ENCODE data around the gene FBRSL1. TPM values are rescaled to one million over a fixed set of nuclear protein-coding genes. Genes with fewer than 3 reads are reported as not detected.
"Not testable (repeated sequence)": the region's sequence is repeated elsewhere in the genome, so short reads cannot be mapped to it uniquely, and the experiment has no call there.

FBRSL1 gene
- total RNA-seq, 2 experiments from 2014 or later, result 60.3 to 65.4 TPM

DNA sequence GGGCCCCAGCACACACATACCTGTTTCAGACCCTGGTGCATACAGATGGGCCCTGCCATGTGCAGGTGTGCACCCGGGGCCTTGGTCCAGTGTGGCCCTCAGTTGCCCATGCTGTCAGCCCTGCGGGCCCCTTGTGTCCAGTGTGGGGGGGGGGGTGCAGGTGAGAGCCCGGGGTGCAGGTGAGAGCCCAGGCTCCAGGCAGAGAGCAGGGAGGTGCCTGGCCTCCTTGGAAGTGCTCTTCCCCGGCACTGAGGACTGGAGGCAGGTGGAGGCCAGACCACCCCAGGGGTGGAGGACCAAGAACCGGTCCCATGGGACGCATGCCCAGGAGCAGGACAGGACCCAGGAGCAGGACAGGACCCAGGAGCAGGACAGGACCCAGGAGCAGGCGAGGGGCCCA, 40.9 kb downstream of the FBRSL1 start:
- POLR2A ChIA-PET, result no interaction called here
- CTCF ChIA-PET, result no interaction called here

DNA sequence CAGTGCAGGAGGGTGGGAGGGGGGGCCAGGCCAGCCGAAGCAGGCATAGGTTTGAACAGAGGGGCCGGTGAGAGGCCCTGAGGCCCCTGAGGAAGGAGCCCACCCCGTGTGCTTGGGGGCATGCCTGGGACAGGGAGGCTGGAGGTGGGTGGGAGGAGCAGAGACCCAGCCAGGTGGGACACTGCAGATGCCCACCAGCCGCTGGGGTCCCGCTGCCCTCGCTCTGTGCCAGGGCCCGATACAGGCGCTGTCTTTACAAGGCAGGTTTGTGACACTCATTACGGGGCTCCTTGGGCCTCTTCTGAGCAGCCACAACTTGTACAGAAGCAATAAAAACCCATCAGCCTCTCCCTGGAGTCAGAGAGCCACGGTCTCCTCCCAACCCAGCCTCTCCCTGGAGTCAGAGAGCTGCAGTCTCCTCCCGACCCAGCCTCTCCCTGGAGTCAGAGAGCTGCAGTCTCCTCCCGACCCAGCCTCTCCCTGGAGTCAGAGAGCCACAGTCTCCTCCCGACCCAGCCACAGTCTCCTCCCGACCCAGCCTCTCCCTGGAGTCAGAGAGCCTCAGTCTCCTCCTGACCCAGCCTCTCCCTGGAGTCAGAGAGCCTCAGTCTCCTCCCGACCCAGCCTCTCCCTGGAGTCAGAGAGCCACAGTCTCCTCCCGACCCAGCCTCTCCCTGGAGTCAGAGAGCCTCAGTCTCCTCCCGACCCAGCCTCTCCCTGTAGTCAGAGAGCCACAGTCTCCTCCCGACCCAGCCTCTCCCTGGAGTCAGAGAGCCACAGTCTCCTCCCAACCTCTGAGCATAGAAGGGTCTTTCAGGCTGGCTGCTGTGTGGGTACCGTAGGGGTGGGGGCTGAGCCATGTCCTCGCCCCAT, 43.0 kb downstream of the FBRSL1 start:
- CTCF ChIA-PET, POLR2A ChIA-PET: not testable (repeated sequence)

DNA sequence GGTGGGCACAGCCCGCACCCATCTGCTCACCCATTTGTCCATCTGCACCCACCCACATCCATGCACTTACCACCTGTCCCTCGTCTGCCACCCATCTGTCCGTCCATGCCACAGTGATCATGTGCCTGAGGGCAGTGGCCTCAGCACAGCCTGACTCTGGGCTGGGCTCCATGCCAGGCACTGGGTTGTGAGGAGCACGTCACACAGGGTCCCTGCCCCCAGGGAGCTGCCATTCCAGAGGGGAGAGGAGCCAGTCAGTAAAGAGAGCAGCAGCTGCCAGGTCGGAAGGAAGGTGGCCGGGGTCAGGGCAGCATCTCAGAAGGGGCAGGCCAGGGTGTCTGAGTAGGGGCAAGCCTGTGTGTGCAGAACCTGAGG, 43.6 kb downstream of the FBRSL1 start:
- CTCF ChIA-PET, result no interaction called here
- POLR2A ChIA-PET, result no interaction called here

DNA sequence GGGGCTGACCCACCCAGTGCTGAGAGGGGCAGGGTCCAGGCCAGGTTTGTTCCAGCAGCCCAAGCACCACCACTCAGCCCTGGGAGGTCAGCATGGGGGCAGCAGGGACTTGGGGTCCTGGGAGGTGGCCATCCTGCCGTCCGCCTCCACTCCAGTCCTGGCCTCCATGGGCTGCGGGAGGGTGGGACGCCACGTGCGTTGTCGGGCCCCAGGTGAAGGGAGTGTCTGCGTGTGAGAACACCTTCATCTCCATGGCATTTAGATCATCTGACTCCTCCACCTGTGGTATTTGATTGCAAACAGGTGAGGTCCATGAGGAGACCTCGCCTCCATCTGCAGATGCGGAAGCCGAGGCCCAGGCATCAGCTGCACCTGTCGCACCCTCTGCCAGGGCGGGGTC, 44.1 kb downstream of the FBRSL1 start:
- ChIA-PET CTCF (no interaction called here), POLR2A (no interaction called here)

DNA sequence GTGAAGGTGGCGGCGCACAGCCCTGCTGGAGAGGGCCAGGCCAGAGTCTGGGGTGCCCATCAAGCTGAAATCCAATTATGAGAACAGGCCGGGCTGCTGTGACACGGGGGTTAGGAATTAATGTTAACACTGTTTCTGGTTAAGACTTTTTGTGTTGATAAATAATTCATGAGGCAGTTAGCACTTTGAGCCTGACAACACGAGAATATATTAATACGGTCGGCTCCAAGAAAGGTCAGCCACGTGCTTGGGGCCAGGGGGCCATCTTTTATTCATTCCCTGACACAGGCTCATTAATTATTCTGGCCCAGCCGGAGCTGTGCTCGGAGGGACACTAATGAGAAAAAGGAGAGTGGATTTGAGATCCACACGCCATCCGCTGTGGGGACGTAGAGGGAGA, 45.1 kb downstream of the FBRSL1 start:
- POLR2A ChIA-PET, result no interaction called here
- CTCF ChIA-PET, result no interaction called here

DNA sequence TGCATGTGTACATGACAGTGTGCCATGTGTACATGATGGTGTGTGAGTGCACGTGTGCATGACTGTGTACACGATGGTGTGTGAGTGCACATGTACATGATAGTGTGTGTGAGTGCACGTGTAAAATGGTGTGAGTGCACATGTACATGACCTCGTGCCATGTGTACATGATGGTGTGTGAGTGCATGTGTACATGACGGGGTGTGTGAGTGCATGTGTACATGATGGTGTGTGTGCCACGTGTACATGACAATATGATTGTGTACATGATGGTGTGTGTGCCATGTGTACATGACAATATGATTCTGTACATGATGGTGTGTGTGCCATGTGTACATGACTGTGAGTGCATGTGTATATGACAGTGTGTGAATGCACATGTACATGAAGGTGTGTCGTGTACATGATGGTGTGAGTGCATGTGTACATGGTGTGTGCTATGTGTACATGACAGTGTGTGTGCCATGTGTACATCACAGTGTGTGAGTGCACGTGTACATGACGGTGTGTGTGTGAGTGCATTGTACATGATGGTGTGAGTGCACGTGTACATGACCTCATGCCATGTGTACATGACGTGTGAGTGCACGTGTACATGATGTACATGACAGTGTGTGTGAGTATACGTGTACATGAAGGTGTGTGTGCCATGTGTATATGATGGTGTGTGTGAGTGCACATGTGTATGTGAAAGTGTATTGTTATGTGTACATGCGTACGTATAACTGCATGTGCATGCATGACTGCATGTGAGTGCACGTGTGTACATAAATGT, 46.3 kb downstream of the FBRSL1 start:
- CTCF ChIA-PET, result no interaction called here
- POLR2A ChIA-PET, result no interaction called here

DNA sequence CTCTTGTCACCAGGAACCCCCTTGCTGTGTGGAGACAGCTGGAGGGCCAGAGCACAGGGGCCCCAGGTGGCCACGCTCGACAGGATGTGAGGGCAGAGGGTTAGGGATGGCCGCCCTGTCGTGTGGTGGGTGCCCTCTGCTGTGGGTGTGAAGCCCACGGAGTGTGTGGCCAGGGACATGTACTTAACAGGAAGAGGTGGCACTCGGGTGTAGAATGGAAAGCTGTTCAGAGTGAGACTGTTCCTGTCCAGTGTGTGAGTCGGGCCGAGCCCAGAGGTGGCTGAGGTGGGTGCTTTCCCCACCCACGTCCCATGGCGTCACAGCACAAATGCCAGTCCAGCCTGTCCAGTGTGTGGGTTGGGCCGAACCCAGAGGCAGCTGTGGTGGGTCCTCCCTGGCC, 47.1 kb downstream of the FBRSL1 start:
- POLR2A ChIA-PET, result no interaction called here
- CTCF ChIA-PET, result no interaction called here

DNA sequence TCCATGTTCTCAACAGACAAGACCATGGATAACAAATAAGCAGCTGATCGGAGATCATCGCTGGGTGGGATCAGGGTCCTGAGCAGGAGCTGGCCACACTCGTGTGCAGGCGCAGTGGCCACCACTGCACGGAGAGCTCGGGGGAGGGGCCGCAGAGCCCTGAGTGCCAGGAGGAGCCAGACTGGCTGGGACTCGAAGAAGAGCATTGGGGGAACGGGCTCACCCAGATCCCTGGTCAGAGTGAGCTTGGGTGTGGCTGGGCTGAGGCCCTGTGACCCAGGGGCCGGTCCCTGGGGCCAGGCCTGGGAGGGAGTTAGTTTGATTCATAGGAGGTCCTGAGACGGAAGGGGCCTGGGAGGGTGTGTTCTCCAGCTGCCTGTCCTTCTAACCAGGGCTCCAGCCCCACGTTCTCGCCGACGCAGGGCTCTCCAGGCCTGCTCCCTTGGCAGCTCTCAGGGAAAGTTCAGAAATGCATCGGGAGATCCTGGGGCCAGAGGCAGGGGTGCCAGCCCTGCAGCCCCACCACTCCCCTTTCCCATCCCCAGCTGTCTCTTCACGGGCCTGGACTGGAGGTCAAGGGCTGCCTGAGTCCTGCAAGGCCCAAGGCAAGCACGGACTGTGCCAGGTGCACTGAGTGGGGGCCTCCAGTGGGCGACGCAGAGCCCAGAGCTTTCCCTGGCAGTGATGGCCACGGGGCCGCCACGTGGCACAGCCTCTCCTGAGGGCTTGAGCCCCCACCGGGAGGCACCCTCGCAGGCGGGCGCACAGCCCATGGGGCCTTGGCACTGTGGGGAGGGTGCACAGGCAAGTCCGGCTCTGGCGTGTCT, 48.1 kb downstream of the FBRSL1 start:
- CTCF ChIA-PET, result no interaction called here
- POLR2A ChIA-PET, result no interaction called here

DNA sequence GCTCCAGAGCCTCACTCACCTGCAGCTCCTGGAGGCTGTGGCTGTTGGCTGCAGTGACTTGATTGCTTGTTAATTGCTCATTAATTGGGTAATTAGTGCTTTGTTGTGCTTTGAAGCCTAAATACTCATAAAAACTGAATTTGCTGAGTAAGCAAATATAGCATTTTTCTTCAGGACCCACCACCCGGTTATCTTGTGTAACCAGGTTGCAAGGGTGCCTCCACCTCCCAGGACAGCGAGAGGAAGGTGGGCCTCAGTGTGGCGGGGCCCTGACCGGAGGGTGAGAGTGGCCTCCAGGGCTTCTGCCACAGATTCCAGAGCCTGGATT, 48.7 kb downstream of the FBRSL1 start:
- ChIA-PET CTCF (no interaction called here), POLR2A (no interaction called here)

DNA sequence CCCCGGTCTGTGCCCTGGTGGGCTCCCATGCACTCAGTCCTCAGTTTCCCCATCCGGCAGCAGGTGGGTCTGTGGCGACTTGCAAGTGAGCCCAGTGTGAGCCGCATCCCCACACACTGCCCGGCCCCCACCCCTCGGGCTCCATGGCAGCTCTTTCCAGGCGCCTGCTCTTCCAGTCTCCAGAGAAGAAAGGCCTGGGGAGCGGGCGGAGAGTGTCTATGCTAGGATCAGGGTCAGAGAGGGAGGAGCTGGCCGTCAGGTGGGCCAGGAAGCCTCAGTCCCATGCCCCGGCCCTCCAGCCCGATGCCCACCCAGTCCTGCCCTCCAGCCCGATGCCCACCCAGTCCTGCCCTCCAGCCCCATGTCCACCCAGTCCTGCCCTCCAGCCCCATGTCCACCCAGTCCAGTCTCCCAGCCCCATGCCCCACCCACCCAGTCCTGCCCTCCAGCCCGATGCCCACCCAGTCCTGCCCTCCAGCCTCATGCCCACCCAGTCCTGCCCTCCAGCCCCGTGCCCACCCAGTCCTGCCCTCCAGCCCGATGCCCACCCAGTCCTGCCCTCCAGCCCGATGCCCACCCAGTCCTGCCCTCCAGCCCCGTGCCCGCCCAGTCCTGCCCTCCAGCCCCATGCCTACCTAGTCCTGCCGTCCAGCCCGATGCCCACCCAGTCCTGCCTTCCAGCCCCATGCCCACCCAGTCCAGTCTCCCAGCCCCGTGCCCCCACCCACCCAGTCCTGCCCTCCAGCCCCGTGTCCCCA, 49.2 kb downstream of the FBRSL1 start:
- ChIA-PET CTCF (no interaction called here), POLR2A (no interaction called here)

DNA sequence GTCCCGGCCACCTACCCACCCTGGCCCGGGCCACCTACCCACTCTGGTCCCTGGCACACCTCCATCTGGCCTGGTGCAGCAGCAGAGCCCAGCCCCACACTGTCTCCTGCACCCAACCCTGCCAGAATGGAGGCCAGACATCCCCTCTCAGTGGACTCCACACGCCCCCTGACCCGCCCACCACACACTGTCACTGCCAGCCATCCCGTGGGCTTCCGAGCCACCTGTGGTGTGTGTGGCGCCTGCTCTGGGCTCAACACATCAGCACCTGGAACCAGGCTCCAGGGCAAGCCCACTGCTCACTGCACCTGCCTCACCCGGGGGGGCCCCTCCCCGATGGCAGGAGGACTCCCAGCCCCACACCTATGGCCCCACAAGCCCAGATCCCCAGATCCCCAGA, 50.5 kb downstream of the FBRSL1 start:
- ChIA-PET POLR2A (no interaction called here), CTCF (no interaction called here)

DNA sequence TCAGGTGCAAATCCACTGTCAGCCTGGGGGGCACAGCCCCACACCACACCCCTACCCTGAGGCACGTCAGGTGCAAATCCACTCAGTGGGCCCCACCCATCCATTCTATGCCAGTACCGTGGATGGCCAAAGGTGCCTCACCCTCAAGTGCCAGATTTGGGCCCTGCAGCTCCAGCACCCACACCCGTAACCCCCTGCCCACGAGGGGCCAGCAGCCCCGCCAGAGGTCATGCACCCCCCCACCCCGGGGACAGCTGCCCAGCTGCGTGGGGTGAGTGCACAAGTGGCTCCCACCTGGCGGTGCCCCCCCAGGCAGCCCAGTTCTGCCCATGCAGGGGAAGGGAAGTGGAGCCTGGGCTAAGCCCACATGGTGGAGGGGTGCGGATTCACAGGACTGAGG, 51.2 kb downstream of the FBRSL1 start:
- CTCF ChIA-PET, result no interaction called here

DNA sequence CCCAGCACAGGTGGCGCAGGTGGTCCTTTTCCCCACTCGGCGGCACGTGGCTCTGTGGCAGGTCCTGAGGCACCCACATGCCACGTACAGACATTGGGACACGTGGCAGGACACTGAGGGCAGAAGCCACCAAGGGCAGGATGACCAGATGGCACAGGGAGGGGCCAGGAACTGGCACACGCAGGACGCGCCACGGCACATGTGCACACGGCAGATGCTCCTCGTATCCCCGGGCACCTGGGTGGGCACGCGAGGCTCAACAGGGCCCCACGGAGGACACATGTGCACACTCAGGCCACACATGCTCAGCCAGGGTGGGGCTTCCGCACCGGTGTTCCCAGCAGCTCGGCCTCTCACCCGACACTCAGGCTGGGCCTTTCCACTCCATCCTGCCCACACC, 52.0 kb downstream of the FBRSL1 start:
- ChIA-PET CTCF (no interaction called here), POLR2A (no interaction called here)

More for the DNA sequence above, 51.2 kb downstream of the FBRSL1 start:
- POLR2A ChIA-PET, result no interaction called here

DNA sequence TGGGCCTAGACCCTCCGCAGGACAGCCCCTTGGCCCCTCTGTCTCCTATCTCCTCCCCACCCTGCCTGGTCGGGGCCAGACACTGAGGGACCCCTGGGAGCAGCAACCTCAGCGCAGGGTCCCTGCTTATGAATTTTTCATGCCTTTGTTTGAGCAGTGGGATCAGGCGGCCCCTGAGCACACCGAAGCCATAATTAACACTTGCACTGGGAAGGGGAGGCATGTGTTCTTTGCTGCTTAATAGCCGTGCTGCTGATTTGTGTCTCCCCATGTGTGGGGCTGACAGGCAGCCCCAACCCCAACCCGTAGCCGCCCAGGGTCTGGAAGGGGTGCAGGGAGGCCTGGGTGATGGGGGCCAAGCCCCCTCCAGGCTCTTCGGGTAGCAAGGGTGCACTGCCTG, 52.7 kb downstream of the FBRSL1 start:
- ChIA-PET POLR2A (no interaction called here), CTCF (no interaction called here)

DNA sequence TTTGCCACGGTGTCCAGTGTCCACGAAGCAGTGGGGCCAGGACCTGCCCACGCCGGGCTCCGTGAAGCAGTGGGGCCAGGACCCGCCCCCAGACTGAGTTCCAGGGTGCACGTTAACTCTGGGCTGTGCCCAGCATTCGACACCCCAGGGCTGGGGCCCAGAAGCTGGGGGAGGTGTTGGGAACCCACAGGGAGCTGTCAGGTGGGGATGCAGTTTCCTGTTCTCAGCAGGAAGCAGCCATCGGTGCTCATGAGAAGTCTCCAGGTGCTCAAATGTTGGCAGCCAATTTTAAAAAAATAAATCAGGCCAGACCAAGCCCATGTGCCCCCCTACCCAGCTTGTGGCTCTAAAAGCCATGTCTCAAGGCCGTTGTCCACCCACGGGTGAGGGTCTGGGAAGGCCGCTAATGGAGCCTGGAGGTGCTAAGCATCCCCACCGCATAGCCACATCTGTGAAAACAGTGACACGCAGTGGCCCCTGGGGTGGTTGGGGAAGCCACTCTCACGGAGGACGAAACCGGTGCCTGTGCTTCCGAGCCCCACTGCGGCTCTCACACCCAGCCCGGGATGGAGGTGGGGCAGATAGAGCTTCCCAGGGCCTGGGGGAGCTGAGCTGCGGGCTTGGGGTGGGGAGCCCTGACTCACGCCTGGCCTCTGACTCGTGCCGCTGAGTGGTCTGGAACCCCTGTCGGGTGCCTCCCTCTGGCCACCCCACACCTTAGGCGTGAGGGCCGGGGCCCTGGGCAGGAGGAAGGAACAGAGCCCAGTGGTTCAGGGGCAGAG, 53.5 kb downstream of the FBRSL1 start:
- ChIA-PET CTCF (no interaction called here), POLR2A (no interaction called here)

DNA sequence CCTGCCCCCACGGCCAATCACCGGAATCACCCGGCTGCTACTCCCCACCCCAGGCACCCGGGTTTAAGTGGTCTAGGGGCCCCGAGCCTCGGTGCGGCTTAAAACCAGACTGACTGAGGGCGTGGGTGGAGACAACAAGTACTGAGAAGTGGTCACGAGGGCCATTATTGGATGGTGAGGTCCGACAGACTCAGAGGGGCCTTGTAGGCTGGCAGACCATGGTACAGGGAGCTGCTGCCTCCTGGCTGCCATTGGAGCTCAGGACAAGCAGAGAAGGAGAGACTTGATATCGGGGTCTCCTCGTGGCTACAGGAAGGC, 54.1 kb downstream of the FBRSL1 start:
- ChIA-PET CTCF (no interaction called here), POLR2A (no interaction called here)

DNA sequence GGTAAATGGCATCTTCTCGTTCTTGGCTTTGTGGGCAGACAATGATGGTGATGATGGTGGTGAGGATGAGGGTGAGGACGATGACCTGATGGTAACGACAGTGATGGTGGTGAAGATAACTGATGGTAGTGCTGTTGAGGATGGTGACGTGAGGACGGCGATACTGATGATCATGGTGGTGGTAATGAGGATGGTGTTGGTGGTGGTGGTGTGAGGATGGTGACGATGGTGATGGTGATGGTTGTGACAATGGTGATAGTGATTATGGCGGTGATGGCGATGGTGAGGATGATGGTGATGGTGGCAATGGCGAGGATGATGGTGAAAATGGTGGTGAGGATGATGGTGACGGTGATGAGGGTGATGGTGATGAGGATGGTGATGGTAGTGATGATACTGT, 54.5 kb downstream of the FBRSL1 start:
- ChIA-PET CTCF (interaction anchor here (1.3 kb wide), 1 partner anchor 129 kb away, joined by 4 read pairs; no protein-coding TSS in a partner anchor), POLR2A (no interaction called here)

DNA sequence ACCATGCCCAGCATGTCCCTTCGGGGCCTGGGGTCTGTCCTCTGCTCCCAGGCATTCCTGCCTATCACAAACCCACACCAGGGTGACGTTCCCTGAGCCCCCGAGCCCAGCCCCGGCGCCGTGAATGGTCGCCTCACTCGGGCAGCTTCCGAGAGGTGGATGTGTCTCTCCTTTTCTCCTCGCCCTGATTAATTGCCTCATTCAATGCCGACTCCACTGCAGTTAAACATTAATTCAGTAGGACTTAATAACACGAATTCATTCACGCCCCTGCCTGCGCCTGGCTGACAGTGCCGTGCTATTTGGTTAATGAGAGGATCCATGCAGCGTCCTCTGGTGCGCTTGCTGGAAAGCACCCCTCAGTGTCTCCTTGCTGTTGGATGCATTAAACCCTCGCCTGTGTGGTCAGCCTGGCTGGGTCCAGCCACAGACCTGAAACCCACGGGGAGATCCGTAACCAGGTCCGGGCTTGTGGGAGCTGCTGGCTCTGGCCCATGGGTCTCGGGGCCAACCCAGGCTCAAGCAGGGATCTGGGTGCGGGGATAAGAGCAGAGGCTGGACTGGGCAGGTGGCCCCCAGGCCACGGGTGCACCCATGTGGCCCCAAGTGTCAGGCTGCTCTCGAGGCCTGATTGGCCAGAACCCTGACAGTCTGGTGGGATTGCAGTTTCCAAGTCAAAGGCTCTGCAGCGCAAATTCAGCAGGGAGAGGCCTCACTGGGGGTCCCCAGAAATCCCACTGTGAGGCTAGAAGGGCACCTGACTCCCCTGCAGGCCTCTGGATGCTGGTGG, 55.4 kb downstream of the FBRSL1 start:
- ChIA-PET CTCF (interaction anchor here (1.3 kb wide), 1 partner anchor 130 kb away, joined by 4 read pairs; no protein-coding TSS in a partner anchor), POLR2A (no interaction called here)

DNA sequence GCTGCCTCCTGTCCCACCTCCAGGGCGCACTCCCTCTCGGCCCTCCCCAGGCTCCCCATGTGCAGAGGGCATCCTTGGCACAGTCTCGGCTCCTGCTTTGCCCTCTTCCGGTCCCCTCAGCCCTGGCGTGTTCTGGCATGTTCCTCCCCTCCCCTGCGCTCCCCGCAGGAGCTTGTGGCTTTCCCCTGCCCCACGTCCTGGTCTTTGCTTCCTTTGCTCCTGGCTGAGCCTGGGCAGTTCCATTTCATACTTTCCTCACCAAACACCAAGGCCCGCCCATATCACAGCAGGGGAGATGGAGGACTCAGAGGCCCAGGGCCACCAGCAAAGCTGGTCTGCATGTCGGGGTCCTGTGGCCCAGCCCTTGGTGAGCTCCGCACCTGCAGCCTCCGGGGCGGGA, 56.0 kb downstream of the FBRSL1 start:
- ChIA-PET CTCF (no interaction called here), POLR2A (no interaction called here)
